Right lobe of liver (tissue), 6 donors: ENCODE results near the gene PLA2G2C. TPM values are rescaled to one million over a fixed set of nuclear protein-coding genes. Genes with fewer than 3 reads are reported as not detected.

Experiments
- ATAC-seq, 4 donors: fragments of 200-7000 bp; cut with Tn5 transposase; one replicate each; pipeline ENCODE4 v1.9.1; 2020; ENCODE audit warnings: mild to moderate bottlenecking in 4 of 4, moderate library complexity in 4 of 4
- DNase-seq, 3 donors: peaks; one replicate each; pipeline ENCODE4 v3.0.0-alpha.2; 2020
- H3K27ac ChIP-seq, 3 donors: fragments of 200-600 bp; one replicate each; pipeline ENCODE4 v1.8.0; 2022
- H3K27me3 ChIP-seq, 2 donors: fragments of 200-600 bp; one replicate each; pipeline ENCODE4 v1.8.0; 2022
- H3K36me3 ChIP-seq, 4 donors: fragments of 200-600 bp; sonication (generic) in 1 of 4; one replicate each; pipeline versions ENCODE4 v1.5.1 to v1.8.0; 2017 to 2022; ENCODE audit warnings: control low read depth in 1 of 4
- H3K4me1 ChIP-seq, 4 donors: fragments of 200-600 bp; sonication (generic) in 1 of 4; one replicate each; pipeline versions ENCODE4 v1.5.1 to v1.8.0; 2017 to 2022; ENCODE audit warnings: control low read depth in 1 of 4
- H3K4me3 ChIP-seq, 3 donors: fragments of 200-600 bp; one replicate each; pipeline ENCODE4 v1.8.0; 2022
- H3K9me3 ChIP-seq, 4 donors: fragments of 200-600 bp; sonication (generic) in 1 of 4; one replicate each; pipeline versions ENCODE4 v1.5.1 to v1.8.0; 2017 to 2022; ENCODE audit warnings: control low read depth in 1 of 4
- POLR2A ChIP-seq: fragments of 450-650 bp; IDR thresholded peaks from one replicate; pipeline ENCODE4 v1.6.1; 2017; ENCODE audit warnings: antibody characterized with exemption, mild to moderate bottlenecking
- WGBS: methylation state at CpG from one replicate; pipeline ENCODE4 v1.1.6; 2018; ENCODE audit warnings: low coverage, low lambda C conversion rate; ENCODE audit not compliant: insufficient coverage; ENCODE audit errors: missing lambda C conversion rate; 5-methylcytosine and 5-hydroxymethylcytosine counted together
- intact Hi-C, 2 donors: fragments of 100-400 bp; cut with DNase I; formaldehyde crosslinking; loops; one replicate each; pipeline versions ENCODE4 v1.11.2 to v1.14.1; 2022
- total RNA-seq, 6 experiments: library from RNA; depleted of rRNA in 2 of 6; stranded (reverse); fragments of >200 nt in 2 of 6; fragmentation: NEBNext Ultra II Directional in 3 of 6; extraction: Animal tissue kit (Norgen Biotek cat#: 25700) in 3 of 6; gene quantifications; one replicate each; pipeline versions ENCODE4 v1.1.0 to v1.2.4, GENCODE V29; 2016 to 2023
- TF ChIP-seq, protein P1 (sequence below), 4 donors: fragments of 200-600 bp in 3 of 4; fragments of 450-650 bp in 1 of 4; IDR thresholded peaks; one replicate each; pipeline versions ENCODE4 v1.5.1 to v1.8.0; 2016 to 2022; ENCODE audit warnings: antibody characterized with exemption in 4 of 4, mild to moderate bottlenecking in 2 of 4
- donor health status: DM: no; HTN: yes; CAD: no.
- donor health status: DM: no; HTN: no; CAD: no.
- donor health status: DM: no; HTN: no; CAD: no.
- donor health status: DM: no; HTN: yes; CAD: no.
- donor health status: DM: no; HTN: yes; CAD: no.

Gene PLA2G2C
- total RNA-seq, 6 experiments from 2014 or later: not detected

- ATAC-seq: peak; percentile 57 to 70 (median 66)
- 15% methylated on average over 6 of the region's 6 CpGs for WGBS
Observed at GRCh38 chr1:20153000-20153418, 33.3 kb downstream of the PLA2G2C start.

DNA sequence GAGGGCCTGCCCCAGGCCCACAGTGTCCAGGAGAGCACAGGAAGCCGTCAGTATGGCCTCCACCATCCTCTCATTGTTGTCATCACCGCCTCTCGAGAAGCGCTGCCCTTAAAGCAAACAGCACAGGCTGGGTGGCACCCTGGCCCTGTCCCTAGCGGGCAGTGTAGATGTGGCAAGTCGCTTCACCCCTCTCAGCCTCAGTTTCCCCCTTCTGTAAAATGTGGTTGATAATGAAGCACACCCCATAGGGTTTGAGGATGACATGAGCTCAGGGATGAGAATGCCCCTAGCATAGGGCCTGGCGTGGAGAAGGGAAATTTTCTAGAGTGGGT, 33.8 kb downstream of the PLA2G2C start:
- ATAC-seq (no peak), DNase-seq (no peak)
- Histone ChIP-seq H3K4me1 (peaks cover 0 to 26% (median 13%) of the 10 kb centered on the region in 4 donors), H3K27ac (peak overlapping the region; percentile 54 to 79 (median 76)), H3K27me3 (no peaks in the 10 kb centered on the region), H3K9me3 (no peaks in the 10 kb centered on the region), H3K4me3 (no peak overlapping the region), H3K36me3 (no peaks in the 10 kb centered on the region)
- TF ChIP-seq, protein P1, sequence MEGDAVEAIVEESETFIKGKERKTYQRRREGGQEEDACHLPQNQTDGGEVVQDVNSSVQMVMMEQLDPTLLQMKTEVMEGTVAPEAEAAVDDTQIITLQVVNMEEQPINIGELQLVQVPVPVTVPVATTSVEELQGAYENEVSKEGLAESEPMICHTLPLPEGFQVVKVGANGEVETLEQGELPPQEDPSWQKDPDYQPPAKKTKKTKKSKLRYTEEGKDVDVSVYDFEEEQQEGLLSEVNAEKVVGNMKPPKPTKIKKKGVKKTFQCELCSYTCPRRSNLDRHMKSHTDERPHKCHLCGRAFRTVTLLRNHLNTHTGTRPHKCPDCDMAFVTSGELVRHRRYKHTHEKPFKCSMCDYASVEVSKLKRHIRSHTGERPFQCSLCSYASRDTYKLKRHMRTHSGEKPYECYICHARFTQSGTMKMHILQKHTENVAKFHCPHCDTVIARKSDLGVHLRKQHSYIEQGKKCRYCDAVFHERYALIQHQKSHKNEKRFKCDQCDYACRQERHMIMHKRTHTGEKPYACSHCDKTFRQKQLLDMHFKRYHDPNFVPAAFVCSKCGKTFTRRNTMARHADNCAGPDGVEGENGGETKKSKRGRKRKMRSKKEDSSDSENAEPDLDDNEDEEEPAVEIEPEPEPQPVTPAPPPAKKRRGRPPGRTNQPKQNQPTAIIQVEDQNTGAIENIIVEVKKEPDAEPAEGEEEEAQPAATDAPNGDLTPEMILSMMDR (IDR thresholded peaks at IDR 0.05): peak in 2 of 4 donors; percentile 10 to 27
- TF ChIP-seq POLR2A: no peak
- WGBS: 34% methylated on average over 6 of the region's 7 CpGs
- intact Hi-C loops: loop anchor here (5.0 kb wide), 2 partner anchors 50 to 235 kb away; no protein-coding TSS in a partner anchor

More at GRCh38 chr1:20153000-20153418, 33.3 kb downstream of the PLA2G2C start:
- Histone ChIP-seq H3K4me3 (no peak overlapping the region), H3K4me1 (peaks cover 0 to 26% (median 13%) of the 10 kb centered on the region in 4 donors), H3K36me3 (no peaks in the 10 kb centered on the region), H3K27ac (peak overlapping the region; percentile 54 to 79 (median 76)), H3K9me3 (no peaks in the 10 kb centered on the region), H3K27me3 (no peaks in the 10 kb centered on the region)
- intact Hi-C loops: loop anchor here (5.0 kb wide), 2 partner anchors 51 to 236 kb away; no protein-coding TSS in a partner anchor
- no peak for TF ChIP-seq POLR2A
- TF ChIP-seq, protein P1 (IDR thresholded peaks at IDR 0.05): no peak
- peak; percentile 68 to 76 (median 69) for DNase-seq

DNA sequence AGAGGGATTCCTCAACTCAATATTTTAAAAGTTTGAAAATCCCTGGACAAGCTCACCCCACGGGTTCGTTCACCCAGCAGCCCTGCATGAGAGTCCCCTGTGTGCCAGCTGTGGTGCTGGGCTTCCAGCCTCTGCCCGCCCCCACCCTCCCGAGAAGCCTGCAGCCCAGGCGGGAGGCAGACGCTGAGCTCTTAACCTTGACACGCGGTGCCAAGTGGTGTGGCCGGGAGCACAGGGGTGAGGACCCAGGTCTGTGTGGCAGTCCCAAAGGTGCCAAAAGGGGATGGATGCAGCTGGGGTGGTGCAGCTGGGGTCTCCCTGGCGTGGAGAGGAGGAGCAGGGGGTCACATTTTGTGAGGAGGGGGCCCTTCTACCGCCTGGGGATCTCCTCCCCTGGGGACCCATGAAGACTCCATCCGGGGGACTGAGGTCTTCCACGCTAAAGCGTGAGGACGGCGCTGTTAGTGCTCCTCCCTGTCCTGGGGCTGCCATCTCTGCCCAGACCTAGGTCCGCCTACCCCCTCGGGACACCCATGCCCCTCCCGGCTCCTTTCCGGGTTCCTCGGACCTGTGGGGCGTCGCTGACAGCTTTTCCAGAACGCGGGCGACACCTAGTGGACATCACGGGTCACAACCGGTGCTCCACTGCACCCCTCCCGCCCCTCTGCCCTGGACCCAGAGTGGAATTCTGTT, 34.3 kb downstream of the PLA2G2C start:
- H3K36me3 ChIP-seq: no peaks in the 10 kb centered on the region
- H3K27me3 ChIP-seq: no peaks in the 10 kb centered on the region
- peak overlapping the region in 2 of 3 donors; percentile 76 to 79 for H3K27ac ChIP-seq
- peak overlapping the region in 2 of 3 donors; percentile 16 to 28 for H3K4me3 ChIP-seq
- TF ChIP-seq, protein P1 (IDR thresholded peaks at IDR 0.05): peak; percentile 93 to 98 (median 96)
- no peak for TF ChIP-seq POLR2A
- peak; percentile 71 to 78 (median 74) for ATAC-seq
- H3K9me3 ChIP-seq: no peaks in the 10 kb centered on the region
- H3K4me1 ChIP-seq: peaks cover 0 to 26% (median 13%) of the 10 kb centered on the region in 4 donors
- intact Hi-C loops: loop anchor here (5.0 kb wide), 2 partner anchors 50 to 235 kb away; no protein-coding TSS in a partner anchor
- 9% methylated on average over 18 of the region's 29 CpGs for WGBS
- DNase-seq: peak; percentile 80 to 87 (median 84)

GRCh38 chr1:20150969-20151368, 35.3 kb downstream of the PLA2G2C start:
- Histone ChIP-seq H3K27me3 (no peaks in the 10 kb centered on the region), H3K4me3 (no peak overlapping the region), H3K36me3 (no peaks in the 10 kb centered on the region), H3K4me1 (peaks cover 0 to 26% (median 13%) of the 10 kb centered on the region in 4 donors), H3K9me3 (no peaks in the 10 kb centered on the region), H3K27ac (no peak overlapping the region)
- WGBS: 62% methylated on average over 3 of the region's 6 CpGs
- DNase-seq: peak in 1 of 3 donors; percentile 7
- ATAC-seq: no peak
- intact Hi-C loops: loop anchor here (5.0 kb wide), 2 partner anchors 49 to 234 kb away; no protein-coding TSS in a partner anchor
- TF ChIP-seq, protein P1 (IDR thresholded peaks at IDR 0.05): no peak
- no peak for TF ChIP-seq POLR2A
